GM10847 (cell line): ENCODE results near the gene PGGHG.

Source experiments
- POLR2A ChIP-seq: IDR thresholded peaks from 2 replicates; pipeline ENCODE4 v1.6.1; 2011; ENCODE audit not compliant: insufficient read length; ENCODE audit errors: extremely low read depth

The PGGHG gene

DNA sequence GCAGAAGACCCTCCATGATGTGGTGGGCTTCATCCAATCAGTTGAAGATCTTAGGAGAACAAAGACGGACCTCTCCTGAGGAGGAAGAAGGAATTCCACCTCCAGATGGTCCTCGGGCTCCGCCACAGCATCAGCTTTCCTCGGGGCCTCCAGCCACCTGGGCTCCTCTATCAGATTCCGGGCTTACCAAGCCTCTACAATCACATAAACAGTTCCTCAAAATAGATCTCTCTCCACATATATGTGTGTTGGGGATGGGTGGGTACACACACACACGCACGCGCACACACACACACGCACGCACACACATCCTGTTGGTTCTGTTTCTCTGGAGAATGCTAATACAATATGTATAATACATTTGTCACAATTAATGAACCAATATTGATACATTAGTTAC is 29.5 kb upstream of the PGGHG start:
- TF ChIP-seq POLR2A: no peak

DNA sequence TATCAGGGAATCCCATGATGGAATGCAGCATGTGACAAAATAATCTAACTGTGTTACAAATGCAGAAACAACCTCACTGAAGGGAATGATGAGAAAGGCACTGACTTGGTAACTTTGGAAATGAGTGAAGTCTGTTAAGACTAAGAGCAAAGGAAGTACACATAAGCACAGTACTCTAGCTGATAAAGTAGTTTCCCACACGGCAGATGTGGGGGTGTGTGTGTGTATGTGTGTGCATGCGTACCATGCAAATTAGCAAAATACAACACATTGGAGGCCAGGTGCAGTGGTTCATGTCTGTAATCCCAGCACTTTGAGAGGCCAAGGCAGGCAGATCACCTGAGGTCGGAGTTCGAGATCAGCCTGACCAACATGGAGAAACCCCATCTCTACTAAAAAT is 27.3 kb upstream of the PGGHG start:
- no peak for TF ChIP-seq POLR2A

DNA sequence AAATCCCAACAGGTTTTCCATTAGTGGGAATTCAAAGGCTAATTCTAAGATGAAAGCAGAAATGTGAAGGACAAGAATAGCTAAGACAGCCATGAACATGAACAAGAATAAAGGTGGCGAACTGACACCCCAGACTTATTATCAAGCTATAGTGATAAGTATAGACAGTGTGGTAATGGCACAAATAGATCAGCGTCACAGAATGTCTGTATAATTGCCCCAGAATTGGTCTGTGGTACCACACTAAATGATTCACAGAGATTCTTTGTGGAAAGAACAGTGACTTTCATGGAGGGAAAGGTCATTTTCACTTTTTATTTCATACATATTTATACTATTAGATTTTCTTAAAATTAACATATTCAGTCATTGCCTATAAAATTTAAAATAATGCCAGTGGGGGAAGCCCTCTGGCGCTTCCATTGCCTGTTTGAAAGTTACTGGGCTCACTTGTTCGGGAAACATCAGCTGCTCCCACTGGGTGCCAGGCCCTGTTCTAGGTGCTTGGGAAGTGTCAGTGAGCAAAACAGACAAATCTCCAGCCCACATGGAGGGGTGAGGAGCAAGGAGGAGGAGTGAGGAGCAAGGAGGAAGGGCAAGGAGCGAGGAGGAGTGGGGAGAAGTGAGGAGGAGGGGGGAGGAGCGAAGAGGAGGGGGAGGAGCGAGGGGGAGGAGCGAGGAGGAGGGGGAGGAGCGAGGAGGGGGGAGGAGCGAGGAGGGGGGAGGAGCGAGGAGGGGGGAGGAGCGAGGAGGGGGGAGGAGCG is 22.1 kb upstream of the PGGHG start:
- TF ChIP-seq POLR2A: no peak

DNA sequence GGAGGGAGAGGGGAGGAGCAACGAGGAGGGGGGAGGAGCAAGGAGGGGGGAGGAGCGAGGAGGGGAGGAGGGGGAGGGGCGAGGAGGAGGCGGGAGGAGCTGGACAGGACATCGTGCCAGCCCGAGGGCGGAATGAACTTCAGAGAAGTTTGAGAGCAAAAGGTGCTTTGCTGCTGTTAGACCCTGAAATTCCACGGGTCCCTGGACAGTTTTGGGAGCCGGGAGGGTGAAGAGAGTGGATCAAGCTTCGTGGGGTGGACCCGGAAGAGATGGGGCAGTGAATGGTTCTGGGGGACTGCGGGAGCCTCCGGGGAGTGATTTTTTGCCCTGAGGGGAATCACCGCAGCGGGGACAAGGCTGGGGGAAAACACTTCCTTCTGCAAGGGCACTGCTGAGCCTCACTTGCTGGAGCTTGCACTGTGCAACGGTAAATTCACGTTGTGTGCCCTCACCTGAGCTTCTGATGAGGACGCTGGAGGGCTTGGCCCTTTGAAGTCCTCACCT is 21.4 kb upstream of the PGGHG start:
- no peak for TF ChIP-seq POLR2A

DNA sequence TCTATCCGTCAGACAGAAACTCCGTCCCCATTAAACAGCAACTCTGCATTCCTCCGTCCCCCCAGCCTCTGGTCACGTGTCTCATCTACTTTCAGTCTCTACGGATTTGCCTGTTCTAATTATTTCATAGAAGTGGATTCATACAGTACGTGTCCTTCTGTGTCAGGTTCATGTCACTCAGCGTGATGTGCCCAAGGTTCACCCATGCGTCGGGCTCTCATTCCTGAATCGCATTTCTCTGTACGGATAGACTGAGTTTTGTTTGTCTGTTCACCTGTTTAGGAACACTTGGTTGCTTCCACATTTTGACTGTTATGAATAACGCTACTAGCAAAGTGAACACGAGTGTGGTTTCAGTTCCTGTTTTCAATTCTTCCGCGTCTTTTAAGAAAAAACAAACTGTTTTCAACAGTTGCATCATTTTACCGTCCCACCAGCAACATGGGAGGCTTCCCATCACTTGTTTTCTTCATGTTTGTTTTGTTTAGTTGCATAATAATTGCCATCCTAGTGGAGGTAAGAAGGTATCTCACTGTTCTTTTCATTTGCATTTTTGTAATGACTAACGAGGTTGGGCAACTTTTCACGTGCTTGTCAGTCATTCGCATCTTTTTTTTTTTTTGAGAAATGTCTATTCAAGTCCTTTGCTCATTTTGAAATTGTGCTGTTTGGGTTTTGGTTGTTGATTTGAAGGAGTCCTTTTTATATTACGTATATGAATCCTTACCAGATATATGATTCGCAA is 19.6 kb upstream of the PGGHG start:
- TF ChIP-seq POLR2A: no peak

DNA sequence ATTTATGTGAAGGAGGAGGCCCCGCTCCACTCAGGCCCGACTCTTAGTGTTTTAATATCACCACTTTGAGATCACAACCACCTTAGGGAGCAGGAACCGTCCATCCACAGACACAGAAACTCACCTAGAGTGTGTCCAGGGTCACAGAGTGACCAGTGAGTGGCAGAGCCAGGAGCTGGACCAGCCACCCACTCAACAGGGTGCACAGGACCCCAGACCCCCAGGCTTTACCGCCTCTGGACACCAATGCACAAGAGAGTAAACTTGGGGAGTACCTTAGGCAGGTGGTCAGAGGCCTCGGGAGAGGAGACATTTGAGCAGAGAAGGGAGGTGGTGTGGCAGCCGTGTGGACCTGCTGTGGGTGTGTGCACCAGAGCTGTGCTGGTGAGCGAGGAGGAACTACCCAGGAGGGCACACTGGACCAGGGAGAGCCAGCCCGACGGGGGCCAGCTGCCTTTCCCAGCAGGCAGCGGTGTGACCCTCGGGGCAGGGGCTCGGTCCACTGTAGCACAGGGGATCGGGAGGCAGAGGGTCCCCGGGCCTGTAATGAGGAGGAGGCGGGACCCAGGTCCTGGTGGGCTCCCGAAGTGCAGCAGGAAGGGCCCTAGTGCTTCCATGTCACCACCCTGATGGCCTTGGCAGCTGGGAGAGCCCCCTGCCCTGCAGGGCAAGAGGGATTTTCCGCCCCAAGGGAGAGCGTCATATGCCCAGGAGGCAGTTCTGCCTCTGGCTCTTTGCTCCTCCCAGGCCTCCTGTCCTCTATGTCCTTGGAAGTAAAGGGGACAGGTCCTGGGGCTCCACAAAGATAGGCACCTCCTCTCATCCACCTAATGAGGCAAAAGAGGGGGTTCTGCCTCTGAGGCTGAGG is 18.2 kb upstream of the PGGHG start:
- TF ChIP-seq POLR2A: no peak

DNA sequence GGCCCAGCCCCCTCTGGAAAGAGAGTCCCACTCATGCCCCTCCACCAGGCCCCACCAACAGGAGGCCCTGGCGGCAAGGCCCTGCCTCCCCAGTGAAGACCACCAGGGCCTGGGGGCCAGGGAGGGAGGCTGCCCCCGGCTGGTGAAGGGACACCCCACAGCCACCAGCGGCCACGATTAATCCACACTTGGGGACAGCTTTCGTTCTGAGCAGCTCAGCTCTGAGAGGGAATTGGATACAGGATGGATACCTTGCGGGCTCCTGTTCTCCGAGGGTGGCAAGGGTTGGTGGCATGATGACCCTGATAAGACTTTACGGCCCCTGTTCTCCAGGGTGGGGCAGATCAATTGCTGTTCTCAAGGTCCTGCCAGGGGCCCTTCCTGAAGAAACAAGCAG is 17.6 kb upstream of the PGGHG start:
- TF ChIP-seq POLR2A: no peak

DNA sequence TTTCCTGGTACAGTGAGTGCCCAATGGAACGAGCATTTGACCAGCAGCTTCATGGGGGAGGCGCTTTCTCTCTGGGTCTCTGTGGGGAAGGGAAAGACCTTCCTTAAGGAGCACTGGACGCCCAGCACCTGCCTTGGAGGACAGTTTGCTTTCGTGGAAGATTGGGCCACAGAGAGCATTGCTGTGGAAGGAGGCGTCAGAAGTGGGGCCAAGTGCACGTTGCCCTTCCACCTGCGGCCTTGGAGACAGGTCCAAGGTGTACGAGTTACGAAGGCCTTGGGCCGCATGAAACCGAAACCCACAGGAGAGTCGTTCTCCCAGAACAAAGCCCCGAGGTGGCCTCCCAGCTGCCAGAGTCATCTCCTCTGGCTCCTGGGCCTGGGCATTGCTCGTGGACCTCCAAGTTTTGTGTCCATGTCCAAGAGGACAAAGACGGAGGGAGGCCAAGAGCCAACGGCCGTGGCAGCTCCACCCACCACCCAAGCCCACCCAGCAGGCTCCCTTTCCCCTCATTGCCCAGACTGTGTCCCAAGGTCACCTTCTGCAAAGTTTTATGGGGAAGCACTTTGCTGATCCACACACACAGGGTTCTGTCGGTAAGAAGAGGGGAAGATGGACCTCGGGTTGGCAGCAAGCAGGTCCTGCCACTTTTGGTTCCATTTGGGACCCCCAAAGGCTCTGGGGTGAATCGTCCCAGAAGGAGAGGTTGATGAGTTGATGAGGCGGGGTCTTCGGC is 16.6 kb upstream of the PGGHG start:
- TF ChIP-seq POLR2A: no peak

DNA sequence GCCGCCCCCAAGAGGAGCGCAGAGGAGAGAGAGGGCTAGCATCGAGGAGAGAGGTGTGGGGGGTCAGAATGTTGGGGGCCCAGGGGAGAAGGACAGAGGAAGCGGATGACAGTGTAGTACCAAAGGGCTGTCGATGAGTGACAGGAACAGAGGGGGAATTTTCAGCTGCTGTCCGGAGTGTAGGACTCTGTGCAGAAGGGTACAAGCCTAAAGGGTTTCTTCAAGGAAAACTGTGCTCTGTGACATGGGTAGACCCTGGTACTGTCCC is 16.1 kb upstream of the PGGHG start:
- no peak for TF ChIP-seq POLR2A

DNA sequence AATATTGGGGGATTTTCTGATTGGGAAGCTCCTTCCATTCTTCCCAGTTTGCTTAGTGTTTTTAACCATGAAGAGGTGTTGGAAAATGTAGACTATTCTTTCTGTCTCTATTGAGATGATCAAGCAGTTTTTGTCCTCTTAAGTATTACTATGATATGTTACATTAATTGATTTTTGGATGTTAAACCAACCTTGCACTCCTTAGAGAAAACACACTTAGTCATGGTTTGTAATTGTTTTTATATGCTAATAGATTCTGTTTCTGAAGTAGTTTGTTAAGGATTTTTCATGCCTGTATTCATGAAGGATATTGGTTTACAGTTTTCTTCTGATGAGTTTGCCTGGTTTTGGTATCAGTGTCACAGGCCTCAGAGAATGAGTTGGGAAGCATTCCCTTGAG is 12.7 kb upstream of the PGGHG start:
- TF ChIP-seq POLR2A: no peak

DNA sequence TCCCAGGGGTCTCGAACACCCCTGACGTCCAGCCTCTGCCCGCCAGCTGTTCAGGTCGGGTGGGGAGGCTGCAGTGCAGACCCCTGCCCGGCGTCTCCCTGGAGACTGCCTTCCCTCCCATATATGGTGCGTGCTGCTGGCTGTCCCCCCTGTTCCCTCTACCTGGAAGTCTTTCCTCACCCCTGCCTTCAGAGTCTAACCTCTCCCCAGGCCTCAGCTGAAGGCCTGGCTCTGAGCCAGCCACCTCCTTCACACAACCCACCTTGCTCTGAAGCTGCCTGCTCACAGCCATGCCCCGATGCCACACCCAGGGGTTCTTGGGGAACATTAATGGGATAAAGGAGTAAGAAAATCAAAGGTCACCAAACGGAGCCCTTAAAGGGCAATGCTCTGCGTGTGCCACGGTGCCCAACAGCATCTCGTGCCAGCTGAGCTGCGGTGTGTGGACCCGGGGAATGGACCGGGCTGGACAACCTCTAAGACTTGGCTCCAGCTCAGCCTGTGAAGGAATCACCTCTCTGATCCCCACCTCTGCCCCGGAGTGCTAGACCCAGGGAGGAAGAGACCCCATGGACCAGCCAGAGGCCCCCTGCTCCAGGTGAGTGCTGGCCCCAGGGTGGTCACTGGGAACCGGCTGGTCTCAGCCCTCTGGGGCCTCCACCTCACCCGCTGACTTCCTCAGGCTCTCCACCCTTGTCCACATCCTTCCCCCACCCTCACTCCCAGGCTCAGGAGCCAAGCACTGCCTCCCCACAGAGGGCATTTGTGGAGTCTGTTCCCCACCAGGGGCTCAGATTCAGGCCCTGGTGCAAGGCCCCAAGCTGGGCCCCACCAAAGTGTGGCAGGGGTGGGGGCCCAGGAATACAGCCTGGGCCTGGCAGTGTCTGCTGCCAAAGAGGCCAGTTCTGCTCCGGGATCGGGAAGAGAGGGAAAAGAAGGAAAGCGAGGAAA is 10.7 kb upstream of the PGGHG start, which contains the start of gene NLRP6:
TSS of gene NLRP6 (plus strand) at position 407 of the 951 bp plus-strand sequence. CDS start at position 570, 163 bp downstream.
- no peak for TF ChIP-seq POLR2A

DNA sequence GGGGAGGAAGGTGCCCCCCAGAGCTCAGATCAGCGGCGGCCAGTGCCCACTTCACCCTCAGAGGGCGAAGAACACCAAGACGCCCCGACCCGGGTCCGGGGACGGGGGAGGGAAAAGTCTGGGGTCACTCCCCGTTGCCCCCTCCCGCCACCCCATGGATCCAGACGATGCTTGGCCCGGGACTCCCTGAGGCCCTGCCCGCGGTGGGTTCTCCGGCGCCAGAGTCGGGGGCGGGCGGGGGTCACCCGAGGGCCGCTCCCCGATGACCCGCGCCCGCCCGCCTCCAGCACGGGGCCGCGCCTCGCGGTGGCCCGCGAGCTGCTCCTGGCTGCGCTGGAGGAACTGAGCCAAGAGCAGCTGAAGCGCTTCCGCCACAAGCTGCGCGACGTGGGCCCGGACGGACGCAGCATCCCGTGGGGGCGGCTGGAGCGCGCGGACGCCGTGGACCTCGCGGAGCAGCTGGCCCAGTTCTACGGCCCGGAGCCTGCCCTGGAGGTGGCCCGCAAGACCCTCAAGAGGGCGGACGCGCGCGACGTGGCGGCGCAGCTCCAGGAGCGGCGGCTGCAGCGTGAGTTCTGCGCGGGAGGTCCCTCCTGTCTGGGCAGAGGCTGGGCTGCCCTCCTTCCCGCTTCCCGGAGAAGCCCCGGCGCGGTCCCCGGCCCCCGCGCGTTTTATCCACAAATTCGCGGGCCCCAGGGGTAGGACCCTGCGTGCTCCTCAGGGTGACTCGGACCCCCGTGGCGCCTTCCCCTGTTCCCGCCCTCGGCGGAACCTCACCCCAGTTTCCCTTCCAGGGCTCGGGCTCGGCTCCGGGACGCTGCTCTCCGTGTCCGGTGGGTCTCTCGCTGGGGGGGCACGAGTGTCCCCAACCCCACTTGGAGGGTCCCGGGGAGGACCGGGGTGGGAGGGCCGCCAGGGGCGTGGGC is 9.6 kb upstream of the PGGHG start:
- TF ChIP-seq POLR2A: no peak

DNA sequence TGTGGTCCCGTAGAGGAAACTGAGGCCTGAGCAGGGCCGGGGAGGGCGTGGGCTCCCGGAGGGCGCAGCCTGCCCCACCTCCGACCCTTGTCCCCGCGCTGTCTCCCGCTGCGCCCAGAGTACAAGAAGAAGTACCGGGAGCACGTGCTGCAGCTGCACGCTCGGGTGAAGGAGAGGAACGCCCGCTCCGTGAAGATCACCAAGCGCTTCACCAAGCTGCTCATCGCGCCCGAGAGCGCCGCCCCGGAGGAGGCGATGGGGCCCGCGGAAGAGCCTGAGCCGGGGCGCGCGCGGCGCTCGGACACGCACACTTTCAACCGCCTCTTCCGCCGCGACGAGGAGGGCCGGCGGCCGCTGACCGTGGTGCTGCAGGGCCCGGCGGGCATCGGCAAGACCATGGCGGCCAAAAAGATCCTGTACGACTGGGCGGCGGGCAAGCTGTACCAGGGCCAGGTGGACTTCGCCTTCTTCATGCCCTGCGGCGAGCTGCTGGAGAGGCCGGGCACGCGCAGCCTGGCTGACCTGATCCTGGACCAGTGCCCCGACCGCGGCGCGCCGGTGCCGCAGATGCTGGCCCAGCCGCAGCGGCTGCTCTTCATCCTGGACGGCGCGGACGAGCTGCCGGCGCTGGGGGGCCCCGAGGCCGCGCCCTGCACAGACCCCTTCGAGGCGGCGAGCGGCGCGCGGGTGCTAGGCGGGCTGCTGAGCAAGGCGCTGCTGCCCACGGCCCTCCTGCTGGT is 8.8 kb upstream of the PGGHG start:
- TF ChIP-seq POLR2A: no peak
